HG03103 (cell line): ENCODE results near the gene ARHGAP21.

ENCODE experiments used
- ATAC-seq: cut with Tn5 transposase; IDR thresholded peaks from one replicate; pipeline ENCODE4 v1.9.1; 2021; ENCODE audit warnings: low read depth; ENCODE audit not compliant: unreplicated experiment

ARHGAP21 gene

GRCh38 chr10:24723386-24723787 is 300 bp downstream of the ARHGAP21 start:
- ATAC-seq: peak; percentile 16

- ATAC-seq: peak; percentile 13
Measured at GRCh38 chr10:24722676-24723385, 856 bp downstream of the ARHGAP21 start.

DNA sequence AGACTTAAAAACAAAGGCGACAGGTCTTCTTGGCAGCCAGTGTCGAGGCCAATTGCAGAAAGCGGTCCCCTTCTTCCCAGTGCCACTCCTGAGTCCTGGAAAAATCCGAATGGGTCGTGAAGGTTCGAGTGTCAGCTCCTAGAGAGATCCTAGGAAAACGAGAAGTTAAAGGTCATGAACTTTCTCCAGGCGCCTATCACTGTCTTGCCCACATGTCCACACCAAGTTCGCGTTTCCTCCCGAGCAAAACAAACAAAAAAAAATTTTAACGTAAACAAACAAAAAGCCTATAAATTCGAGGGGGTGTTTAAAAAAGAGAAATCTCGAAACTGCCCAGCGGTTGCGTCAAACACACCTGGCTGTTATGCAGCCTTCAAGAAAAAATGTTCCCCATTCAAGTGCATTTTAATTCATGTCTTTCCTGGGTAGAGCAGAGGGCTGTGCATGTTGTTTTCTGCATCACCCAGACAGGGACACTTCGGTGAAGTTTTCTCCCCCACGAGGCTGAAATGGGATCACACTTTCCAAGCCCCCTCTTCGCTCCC is 1.5 kb downstream of the ARHGAP21 start:
- no peak for ATAC-seq

DNA sequence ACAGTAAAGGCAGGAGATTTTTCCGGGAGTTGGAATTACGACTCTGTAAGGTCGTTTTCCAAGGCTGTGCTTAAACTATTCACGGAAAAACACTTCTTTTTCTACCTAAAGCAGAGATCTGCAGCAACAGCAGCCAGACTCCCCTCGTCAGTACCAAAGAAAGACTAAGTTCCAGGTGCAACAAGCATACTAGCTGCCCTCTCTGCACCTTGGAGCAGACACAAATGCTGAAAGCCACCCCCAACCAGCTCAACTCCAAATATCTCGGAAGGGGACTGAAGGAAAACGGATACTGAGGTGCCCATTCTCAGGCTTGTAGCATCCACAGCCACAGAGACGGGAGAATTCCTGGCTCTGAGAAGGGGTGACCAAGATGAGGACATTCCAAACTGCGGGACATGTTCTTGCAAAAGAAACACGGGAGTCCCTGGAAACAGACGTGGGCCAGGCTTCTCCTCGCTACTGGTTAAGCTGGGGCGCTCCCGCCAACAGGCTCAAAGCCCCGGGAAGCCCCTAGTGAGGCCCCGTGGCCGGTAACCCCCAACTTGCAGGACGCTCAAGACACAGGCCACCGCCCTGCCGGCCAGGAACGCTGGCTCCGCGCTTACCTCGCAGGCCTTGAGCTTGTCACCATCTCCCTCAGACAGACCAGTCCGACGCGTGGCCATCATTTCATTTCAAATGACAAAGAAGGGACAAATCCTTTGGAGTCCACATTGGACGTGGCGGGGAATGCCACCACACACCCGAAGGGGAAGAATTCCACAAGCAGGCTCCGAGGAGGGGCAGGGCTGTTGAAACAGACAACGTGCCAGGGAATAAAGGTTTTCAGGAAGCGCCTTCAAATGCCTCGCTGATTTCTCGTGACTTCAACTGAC is 2.2 kb downstream of the ARHGAP21 start:
- ATAC-seq: no peak

DNA sequence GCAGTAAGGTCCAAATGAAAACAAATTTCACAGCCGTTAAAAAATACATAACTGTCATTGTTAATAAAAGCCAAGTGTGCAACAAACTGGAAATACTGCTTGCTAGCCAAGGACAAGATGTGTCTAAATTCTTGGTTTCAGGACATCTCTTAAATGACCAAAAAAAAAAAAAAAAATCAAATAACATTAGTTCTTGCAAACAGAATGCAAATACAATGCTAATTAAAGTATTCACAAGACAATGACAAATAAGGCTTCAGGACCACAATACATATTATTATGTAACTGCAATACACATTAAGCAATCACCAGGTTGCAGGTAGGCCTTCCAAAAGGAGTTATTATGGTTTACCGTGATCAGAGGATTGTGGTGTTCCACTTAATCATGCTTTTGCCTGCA is 3.6 kb downstream of the ARHGAP21 start:
- no peak for ATAC-seq

DNA sequence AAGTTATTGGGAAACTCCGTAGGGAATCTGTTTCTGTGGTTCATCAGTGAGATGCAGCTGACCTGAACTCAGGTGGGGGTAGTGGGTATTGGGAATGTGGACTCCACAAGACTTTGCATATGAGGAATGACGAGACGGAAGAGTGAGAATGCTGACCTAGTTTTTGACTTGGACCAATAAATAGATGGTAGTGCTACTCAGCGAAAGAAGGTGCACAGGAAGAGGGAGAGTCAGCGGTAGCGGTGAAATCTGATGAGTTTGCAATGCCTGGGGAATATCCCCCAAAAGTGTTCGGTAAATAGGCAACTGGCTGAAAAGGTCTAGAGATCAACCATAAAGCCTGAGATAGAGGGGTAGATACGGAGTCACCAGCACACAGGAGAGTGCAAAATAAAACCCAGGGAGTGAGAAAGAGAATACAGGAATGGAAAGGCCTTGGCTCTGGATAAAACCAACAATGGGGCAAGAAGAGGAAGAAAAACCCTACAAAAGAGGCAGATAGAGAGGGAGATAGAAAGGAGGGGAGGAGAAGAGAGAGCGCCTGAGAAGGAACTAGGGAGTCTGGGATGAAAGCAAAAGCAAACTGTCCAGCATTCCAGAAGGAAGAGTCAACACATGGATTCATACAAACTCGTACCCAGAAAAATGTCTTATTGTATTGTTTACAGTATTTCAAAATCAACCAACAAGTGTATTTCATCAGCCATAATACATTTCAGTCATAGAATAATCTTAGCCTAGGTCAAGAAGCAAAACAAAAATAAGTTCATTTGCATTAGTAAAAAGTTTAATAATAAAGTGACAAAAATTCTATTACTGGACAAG is 5.4 kb downstream of the ARHGAP21 start:
- no peak for ATAC-seq

DNA sequence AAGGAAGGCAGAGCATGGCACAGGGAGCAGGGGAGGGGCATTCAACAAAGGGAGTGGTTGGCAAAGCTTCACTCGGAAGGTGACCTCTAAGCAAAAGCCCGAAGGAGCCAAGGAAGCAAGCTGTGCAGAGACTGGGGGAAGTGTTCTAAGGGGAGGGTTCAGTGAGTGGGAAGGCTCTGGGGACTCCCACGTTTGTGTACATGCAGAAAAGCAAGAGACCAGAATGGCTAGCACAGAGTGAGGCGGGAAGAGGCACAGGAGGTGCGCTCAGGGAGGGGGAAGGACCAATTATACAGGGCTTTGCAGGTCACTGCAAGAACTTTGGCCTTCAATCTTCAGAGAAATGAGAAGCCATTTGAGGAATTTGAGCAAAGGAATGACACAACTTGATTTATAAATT is 7.4 kb downstream of the ARHGAP21 start:
- no peak for ATAC-seq

- ATAC-seq: no peak
Measured at GRCh38 chr10:24715246-24715769, 8.4 kb downstream of the ARHGAP21 start.

DNA sequence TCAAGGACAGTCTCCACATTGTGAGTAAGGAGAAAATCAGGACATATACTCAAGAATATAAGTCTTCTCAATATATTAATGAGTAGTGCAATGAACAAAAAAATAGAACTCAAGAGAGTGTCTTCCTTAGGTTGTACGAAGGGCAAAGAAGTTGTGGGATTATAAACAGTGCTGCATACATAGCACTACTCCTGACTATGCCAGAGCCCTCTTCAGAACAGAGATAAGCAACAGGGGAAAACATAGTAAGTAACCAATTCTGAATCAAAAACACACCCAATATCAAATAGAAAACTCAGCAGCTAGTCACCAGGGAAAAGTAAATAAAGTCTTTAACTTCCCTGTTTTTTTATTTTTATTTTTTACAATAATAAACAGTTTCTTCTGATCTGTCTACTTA is 10.6 kb downstream of the ARHGAP21 start:
- no peak for ATAC-seq

GRCh38 chr10:24711465-24711864 is 12.2 kb downstream of the ARHGAP21 start:
- ATAC-seq: no peak

DNA sequence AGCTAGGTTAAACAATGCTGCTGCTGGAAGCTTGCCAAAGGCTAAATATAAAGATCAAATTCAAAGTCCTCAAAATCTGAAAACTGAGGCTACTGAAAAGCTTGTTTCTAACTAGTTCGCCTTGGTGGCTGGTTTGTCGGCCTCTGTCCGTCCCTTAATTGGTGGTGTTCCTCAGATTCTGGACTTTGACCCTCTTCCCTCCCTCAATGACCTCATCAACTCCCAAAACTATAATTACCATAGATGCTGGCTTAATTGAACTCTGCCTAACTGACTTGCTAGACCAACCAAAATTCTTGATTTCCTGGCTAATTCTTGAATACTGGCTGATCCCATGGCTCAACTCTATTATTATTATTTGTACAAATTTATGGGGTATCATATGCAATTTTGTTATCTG is 15.6 kb downstream of the ARHGAP21 start:
- no peak for ATAC-seq

DNA sequence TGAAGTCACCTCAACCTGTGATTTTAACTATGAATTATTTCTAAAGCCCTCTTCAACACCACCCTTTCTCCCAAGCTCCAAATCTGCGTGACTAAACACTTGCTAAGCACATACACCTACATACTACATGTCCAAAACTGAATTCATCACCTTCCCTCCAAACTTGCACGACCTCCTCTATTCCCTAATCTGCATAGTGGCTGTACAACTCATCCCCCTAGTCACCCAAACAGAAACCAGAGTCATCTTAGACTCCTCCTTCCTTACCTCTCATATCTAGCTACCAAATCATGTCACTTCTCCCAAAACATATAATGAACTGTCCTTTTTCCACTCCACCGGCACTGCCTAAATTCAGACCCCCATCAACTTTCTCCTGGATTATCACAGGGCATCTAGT is 16.2 kb downstream of the ARHGAP21 start:
- no peak for ATAC-seq

DNA sequence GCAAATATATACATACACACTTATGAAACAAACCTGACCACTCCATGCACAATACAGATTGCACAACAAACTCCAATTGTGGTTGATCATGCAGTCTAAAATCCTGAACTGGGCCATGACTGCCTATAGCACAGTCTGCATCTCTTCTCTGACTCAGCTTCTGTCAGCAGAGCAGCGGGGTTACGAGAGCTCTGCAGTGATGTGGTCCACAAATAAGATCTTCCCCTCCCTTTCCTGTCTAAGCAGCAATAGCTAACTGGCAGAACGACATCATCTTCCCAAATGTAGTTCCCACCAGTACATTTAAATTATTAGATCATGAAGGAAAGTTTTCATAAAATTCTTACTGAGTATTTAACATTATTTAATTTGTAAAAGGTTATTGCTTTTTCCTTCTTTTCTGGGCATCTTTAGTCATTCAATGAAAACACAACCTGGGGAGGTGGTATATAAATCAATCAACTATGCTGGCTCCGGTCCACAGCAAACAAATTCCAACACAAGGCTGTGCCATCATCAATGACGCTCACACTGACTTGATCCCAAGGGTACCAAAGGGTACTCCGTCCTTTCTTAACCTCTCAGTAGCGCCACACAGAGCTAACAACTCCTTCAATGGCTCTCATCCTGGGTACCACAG is 17.1 kb downstream of the ARHGAP21 start:
- no peak for ATAC-seq

- no peak for ATAC-seq
Measured at GRCh38 chr10:24703700-24704099, 20.0 kb downstream of the ARHGAP21 start.

DNA sequence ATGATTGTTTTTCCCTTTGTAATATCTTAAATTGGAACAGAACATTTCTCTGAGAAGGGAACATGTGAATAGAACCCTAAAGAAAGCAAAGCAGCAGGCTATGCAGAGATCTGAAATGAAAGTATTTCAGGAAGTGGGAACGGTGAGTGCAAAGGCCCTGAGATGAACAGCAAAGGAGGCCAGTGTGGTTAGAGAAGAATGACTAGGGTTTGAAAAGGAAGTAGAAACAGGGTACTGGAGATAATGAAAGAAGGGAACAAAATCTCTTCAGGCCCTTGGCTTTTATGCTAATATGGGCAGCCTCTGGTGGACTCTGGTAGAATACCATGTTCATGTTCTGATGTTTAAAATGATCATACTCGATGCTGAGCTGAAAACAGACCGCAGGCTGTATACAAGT is 22.2 kb downstream of the ARHGAP21 start:
- peak; percentile 91 for ATAC-seq

- ATAC-seq: no peak
Measured at GRCh38 chr10:24700948-24701347, 22.7 kb downstream of the ARHGAP21 start.

GRCh38 chr10:24698270-24698669 is 25.4 kb downstream of the ARHGAP21 start:
- ATAC-seq: no peak

DNA sequence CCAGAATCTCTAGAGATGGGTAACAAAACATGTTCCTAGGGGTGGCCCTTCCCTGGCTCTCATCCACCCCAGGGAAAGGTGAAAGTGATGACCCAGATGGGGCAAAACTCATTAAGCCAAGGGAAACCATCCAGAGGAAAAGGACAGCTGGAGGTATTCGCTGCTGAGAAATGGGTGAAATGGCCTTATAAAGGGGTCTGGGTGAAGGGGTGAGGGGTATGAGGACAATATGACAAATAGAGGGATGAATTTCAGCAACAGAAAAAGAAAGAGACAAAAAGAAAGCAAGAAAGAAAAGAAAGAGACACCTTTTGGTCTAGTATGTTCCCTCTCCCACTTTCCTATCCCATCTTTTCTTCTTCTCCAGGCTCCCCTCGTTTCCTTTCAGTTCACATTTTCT is 26.6 kb downstream of the ARHGAP21 start:
- ATAC-seq: no peak

DNA sequence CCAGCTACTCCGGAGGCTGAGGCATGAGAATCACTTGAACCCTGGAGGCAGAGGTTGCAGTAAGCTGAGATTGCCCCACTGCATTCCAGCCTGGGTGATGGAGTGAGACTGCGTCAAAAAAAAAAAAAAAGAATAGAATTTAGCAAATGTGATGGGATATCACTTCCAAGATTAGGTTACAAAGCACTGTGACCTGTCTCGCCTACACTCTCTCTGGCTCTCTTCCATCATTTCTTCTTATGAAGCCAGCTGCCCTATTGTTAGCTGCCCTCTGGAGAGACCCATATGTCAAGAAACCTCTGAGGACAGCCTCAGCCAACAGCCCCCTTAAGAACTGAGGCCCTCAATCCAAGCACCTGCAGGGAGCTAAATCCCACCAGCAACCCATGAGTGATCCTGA is 28.2 kb downstream of the ARHGAP21 start:
- ATAC-seq: no peak

DNA sequence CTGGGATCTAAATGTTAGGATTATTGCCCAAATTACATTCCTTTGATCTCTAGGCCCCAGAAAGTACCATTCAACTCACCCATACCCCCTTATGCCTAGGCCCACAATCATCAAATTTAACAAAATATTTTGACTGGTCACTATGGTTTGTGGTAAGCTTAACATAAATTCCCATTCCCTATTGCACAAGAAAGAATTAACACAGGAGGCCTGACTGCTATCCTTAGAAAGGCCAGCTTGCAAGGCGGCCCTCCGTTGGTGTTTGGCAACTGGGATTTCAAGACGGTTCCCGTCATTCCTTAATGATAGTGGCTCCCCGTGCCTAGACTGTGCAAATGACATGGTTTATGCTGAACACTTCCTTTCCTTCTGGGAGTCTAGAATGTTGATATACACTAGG is 29.6 kb downstream of the ARHGAP21 start:
- ATAC-seq: no peak
